NOMO-1 treated with dmso at 0.1 percent for 144 hours (cell line): Measurements from ENCODE around the gene XKR7.
"Not testable (repeated sequence)": the region's sequence is repeated elsewhere in the genome, so short reads cannot be mapped to it uniquely, and the experiment has no call there.

ENCODE experiments used
- DNase-seq: peaks from one replicate; lab custom pipeline; 2025; ENCODE audit not compliant: unreplicated experiment; lab: John Stamatoyannopoulos, UW

The XKR7 gene

GRCh38 chr20:32012159-32012688, 44.3 kb downstream of the XKR7 start:
- DNase-seq, result no peak

GRCh38 chr20:32013326-32013725, 45.4 kb downstream of the XKR7 start:
- DNase-seq, result no peak

DNA sequence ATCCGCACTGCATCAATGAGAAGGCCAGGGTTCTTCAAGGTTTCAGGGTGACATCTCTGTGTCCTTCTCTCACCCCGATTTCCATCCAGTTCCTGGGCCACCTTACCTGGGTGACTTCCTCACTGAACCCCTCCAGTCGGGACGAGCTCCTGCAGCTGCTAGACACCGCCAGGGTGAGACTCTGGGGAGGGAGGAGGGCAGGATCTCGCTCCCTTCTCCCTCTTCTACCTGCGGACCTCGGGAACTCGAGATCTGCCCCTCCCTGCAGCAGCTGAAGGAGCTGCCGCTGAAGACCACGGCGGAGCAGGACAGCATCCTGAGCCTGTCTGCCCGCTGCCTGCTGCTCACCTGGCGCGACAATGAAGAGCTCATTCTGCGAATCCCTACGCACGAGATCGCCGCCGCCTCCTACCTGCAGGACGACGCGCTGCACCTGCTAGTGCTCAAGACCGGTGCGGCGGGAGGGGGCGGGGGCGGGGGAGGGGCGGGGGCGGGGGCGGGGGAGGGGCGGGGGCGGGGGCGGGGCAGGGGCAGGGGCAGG, 49.8 kb downstream of the XKR7 start:
- no peak for DNase-seq

GRCh38 chr20:32018269-32019155, 50.6 kb downstream of the XKR7 start:
- no peak for DNase-seq

DNA sequence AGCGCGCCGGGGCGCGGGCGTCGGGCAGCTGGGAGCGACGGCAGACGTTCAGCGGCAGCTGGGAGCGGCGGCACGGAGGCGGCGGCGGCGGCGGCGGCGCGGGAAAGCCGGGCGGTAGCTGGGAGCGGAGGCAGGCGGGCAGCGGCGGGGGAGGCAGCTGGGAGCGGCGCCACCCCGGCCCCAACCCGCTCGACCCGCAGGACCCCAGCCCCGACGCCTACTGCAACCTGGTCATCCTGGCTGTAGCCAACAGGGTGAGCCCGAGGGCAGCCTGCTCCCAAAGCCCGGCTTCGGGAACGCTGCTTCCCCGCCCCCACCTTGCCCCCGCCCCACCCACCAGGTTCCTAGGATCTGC, 51.2 kb downstream of the XKR7 start:
- no peak for DNase-seq

- no peak for DNase-seq
Observed at GRCh38 chr20:32019563-32020463, 51.9 kb downstream of the XKR7 start.

DNA sequence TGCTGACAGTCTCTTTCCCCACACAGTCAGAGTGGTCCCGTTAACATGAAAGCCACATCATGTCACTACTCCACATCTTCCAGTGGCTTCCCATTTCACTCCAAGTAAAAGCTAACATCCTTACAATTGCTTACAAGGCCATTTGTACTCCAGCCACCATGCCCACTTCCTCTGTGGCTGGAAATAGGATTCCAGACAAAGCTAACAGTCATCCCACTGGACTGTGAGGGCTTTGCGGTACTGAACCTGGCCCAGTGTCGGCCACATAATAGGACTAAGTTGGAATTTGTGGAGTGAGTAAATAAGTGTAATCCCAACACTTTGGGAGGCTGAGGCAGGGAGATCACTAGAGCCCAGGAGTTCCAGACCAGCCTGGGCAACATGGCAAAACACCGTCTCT, 53.1 kb downstream of the XKR7 start:
- DNase-seq, result no peak

DNA sequence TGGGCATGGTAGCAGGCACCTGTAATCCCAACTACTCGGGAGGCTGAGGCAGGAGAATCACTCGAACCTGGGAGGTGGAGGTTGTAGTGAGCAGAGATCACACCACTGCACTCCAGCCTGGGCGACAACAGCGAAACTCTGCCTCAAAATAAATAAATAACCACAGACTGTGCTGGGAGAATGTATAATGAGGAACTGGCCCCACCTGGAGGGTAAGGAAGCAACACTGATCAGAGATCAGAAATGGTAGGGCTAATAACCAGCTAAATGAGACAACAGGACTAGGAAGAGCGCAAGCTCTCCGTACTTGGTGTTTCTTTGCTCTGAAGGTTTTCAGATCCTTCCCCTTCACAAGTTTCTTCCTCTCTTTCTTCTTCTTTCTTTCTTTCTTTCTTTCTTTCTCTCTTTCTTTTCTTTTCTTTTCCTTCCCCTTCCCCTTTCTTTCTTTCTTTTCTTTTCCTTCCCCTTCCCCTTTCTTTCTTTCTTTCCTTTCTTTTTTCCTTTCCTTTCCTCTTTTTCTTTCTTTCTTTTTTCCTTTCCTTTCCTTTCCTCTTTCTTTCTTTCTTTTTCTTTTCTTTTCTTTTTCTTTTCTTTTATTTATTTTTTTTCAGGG, 56.8 kb downstream of the XKR7 start:
- DNase-seq, result peak; percentile 20

DNA sequence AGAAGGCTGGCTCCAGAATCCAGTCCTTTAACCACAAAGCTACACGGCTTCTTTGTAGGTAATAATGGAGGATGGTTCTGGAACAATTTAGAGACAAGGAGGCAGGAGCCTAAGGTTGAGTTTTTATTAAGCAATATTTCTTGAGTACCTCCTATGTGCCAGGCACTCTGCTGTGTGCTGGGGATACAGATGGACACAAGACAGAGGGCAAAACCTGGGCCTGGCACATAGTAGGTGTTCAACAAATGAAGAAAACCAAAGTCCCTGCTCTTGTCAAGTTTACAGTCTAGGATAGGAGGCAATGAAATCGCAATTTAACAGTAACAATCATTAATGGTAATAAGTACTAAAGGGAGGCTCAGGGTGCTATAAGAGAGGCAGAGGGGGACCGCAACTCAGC, 59.7 kb downstream of the XKR7 start:
- DNase-seq, result no peak

DNA sequence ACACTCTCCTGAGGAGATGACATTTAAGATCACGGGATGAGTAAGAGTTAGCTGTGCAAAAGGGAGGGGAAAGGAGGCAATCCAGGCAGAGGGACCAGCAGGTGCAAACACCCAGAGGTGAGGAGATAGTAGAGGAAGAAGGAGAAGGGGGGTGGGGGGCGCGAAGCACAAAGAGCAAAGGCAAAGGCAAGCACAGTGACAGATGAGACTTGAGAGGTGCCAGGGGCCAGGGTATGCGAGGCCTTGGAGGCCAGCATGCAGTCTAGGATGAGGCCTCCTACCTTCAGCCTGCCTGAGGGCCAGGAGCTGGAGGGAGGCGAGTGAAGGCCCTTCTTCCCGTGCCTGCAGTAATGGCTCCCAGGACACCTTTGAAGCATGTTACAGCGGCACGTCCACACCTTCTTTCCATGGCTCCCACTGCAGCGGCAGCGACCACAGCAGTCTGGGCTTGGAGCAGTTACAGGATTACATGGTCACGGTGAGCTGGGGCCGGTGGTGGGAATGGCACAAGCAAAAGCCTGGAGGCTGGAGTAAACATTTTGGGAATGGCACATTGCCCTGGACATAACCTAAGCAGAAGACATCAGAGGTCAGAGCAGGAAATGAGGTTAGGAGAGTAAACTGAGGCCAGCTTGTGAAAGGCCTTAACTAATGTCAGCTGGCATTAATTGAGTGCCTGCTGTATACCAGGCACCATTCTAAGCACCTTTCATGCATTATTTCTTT, 60.9 kb downstream of the XKR7 start:
- no peak for DNase-seq

DNA sequence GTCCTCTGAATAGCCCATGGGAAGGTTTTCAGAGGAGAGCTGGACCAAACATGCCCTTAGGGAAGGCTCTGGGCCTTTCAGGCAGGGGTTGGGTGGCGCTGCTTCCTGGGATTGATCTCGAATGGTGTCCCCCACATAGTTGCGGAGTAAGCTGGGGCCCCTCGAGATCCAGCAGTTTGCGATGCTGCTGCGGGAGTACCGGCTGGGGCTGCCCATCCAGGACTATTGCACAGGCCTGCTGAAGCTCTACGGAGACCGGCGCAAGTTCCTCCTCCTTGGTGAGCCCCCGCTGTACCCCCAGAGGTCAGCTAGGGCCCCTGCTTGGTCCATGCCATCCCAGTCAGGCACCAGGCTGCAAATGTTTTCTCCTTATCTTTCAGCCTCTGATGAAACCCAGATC, 61.6 kb downstream of the XKR7 start:
- no peak for DNase-seq

- peak; percentile 35 for DNase-seq
Observed at GRCh38 chr20:32031007-32031958, 63.3 kb downstream of the XKR7 start.

DNA sequence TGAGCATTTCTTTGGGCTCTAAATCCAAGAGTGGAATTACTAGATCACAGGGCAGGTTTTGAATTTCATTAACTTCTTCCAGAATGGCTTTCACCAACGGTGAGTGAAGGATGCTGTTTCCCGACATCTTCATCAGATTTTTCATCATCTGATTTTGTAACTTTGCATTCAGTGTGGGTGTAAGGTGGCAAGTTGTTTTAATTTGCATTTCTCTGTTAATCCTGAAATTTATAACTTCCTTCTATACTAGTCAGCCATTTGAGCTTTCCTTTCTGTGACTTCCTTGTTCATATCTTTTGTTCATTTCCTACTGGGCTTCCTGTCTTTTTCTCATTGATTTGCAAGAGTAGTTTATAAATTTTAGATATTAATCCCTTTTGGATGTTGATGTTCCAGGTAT, 65.4 kb downstream of the XKR7 start:
- DNase-seq, result no peak

- DNase-seq, result not testable (repeated sequence)
Observed at GRCh38 chr20:32033721-32034120, 65.8 kb downstream of the XKR7 start.

- DNase-seq, result peak; percentile 52
Observed at GRCh38 chr20:32034581-32035425, 66.9 kb downstream of the XKR7 start.

DNA sequence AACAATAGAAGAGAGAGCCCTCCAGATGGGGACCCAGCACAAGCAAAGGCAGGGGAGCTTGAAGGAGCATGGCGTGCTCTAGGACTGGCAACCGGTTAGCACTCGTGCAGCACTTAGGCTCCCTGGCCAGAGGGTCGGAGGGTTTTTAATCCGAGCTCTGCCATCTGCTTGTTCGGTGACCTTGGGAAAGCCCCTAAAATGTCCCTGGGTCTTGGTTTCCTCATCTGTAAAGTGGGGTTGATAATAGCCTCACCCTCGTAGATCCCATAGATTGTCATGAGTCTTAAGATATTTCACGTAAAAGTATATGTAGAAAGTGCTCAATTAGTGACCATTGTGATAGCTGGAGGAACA, 67.5 kb downstream of the XKR7 start:
- no peak for DNase-seq

DNA sequence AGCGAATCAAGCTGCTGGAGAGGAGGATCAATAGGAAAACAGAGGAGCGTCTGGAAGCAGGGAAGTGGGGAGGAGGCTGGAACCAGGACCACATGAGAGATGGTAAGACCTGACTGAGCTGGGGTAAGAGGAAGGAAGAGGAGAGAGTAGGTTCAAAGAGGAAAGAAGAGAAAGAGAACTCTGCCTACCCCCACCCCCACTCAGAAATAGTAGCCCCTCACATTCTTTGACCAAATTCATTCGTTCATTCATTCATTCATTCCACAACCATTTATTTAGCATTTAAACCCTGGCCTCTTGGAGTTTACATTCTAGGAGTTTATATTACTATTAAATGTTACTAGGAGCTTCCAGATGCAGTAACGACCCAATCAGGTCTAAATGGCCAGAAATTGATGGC, 68.3 kb downstream of the XKR7 start:
- no peak for DNase-seq

- peak; percentile 11 for DNase-seq
Observed at GRCh38 chr20:32036716-32037485, 69.0 kb downstream of the XKR7 start.
